Measurements from ENCODE around the gene SIGLEC1.
A peak's percentile ranks its signal among the peaks of the same experiment; 100 is the strongest.

The SIGLEC1 gene

GRCh38 chr20:3744806-3745685 lies 32.6 kb upstream of the SIGLEC1 start:
- H3K4me3 ChIP-seq (ENCODE audit: low read depth, low read length) = peak overlapping the region; percentile 55

- H3K4me3 ChIP-seq (ENCODE audit: low read depth, low read length) = no peak overlapping the region
Measured at GRCh38 chr20:3744037-3744436, 31.6 kb upstream of the SIGLEC1 start.

- H3K4me3 ChIP-seq (ENCODE audit: low read depth, low read length) = no peak overlapping the region
Measured at GRCh38 chr20:3743251-3743650, 30.9 kb upstream of the SIGLEC1 start.

- no peak overlapping the region for H3K4me3 ChIP-seq (ENCODE audit: low read depth, low read length)
Measured at GRCh38 chr20:3741836-3742458, 29.5 kb upstream of the SIGLEC1 start.

- no peak overlapping the region for H3K4me3 ChIP-seq (ENCODE audit: low read depth, low read length)
Measured at GRCh38 chr20:3740615-3741301, 28.4 kb upstream of the SIGLEC1 start.

- H3K4me3 ChIP-seq (ENCODE audit: low read depth, low read length) = no peak overlapping the region
Measured at GRCh38 chr20:3739926-3740451, 27.6 kb upstream of the SIGLEC1 start.

GRCh38 chr20:3739054-3739925 lies 26.9 kb upstream of the SIGLEC1 start:
- no peak overlapping the region for H3K4me3 ChIP-seq (ENCODE audit: low read depth, low read length)

- no peak overlapping the region for H3K4me3 ChIP-seq (ENCODE audit: low read depth, low read length)
Measured at GRCh38 chr20:3738111-3739053, 26.0 kb upstream of the SIGLEC1 start.

- H3K4me3 ChIP-seq (ENCODE audit: low read depth, low read length) = no peak overlapping the region
Measured at GRCh38 chr20:3735768-3736167, 23.4 kb upstream of the SIGLEC1 start.

GRCh38 chr20:3734111-3734843 lies 21.9 kb upstream of the SIGLEC1 start:
- H3K4me3 ChIP-seq (ENCODE audit: low read depth, low read length) = no peak overlapping the region

GRCh38 chr20:3733119-3733995 lies 21.0 kb upstream of the SIGLEC1 start:
- H3K4me3 ChIP-seq (ENCODE audit: low read depth, low read length) = no peak overlapping the region

GRCh38 chr20:3732327-3733118 lies 20.1 kb upstream of the SIGLEC1 start, which contains the start of gene HSPA12B:
Gene HSPA12B, plus strand, starts transcription at chr20:3732685. Its CDS starts 5,990 bp downstream, at chr20:3738675.
- H3K4me3 ChIP-seq (ENCODE audit: low read depth, low read length) = peak within 1 kb of the TSS; percentile 35

- H3K4me3 ChIP-seq (ENCODE audit: low read depth, low read length) = no peak overlapping the region
Measured at GRCh38 chr20:3731944-3732326, 19.5 kb upstream of the SIGLEC1 start.

- no peak overlapping the region for H3K4me3 ChIP-seq (ENCODE audit: low read depth, low read length)
Measured at GRCh38 chr20:3730803-3731672, 18.6 kb upstream of the SIGLEC1 start.

GRCh38 chr20:3729811-3730540 lies 17.6 kb upstream of the SIGLEC1 start:
- H3K4me3 ChIP-seq (ENCODE audit: low read depth, low read length) = no peak overlapping the region
